ENCODE data around the gene FAM72A.
"Not testable (repeated sequence)": the region's sequence is repeated elsewhere in the genome, so short reads cannot be mapped to it uniquely, and the experiment has no call there.

The FAM72A gene

DNA sequence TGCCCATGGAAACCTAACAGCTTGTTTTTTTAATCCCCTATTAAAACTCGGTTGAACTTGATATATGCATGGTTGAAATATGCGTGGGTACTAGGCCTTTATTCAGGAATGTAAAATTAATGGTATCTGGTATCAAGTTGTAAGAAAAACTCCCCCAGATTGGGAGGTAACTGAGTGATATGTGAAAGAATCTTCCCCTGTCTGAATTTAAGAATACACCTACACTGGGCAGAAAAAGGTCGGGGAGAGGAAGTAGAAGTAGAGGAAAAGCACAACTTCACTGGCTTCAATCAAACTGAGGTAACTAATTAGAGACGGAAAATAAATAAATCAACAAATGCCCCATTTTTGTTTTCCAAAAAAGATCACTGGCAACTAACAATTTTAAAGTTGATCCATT lies 15.8 kb downstream of the FAM72A start:
- CTCF ChIA-PET; H3K27ac ChIP-seq (ENCODE audit: extremely low read depth, low read depth, low read length); POLR2A ChIA-PET; H3K9me3 ChIP-seq (ENCODE audit: control insufficient read depth, insufficient read depth, low read depth, low read length); H3K4me3 ChIP-seq (ENCODE audit: low read depth, low read length); H3K4me1 ChIP-seq (ENCODE audit: control insufficient read depth, insufficient read depth, low read length); H3K36me3 ChIP-seq (ENCODE audit: control insufficient read depth in 2 of 2, insufficient read depth in 1 of 2, low read length in 2 of 2): not testable (repeated sequence)
- peak; percentile 26; the same call in 1 of the 2 replicates for TF ChIP-seq EGR2 (tag by site-specific recombination; IDR thresholded peaks at IDR 0.05; ENCODE audit: low read depth)

DNA sequence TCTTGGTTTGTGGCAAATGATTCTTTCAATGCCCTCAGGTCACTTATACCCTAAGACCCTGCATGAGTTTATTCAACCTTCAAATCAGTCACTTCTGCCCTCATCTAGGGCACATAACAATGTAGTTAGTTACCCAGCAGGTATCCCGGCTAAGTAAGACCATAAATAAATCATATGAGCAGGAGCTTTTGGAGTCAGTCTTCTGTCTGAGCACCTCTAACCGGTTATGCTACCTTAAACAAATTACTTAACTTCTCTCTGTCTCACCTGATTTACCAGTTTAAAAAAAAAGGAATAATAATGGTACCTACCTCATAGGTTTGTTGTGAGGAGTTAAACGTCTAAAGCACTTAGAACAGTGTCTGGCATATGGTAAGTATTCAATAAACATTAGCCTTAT lies 16.9 kb downstream of the FAM72A start:
- POLR2A ChIA-PET; H3K4me1 ChIP-seq (ENCODE audit: control insufficient read depth, insufficient read depth, low read length); H3K4me3 ChIP-seq (ENCODE audit: low read depth, low read length); H3K36me3 ChIP-seq (ENCODE audit: control insufficient read depth in 2 of 2, insufficient read depth in 1 of 2, low read length in 2 of 2); H3K9me3 ChIP-seq (ENCODE audit: control insufficient read depth, insufficient read depth, low read depth, low read length); H3K27ac ChIP-seq (ENCODE audit: extremely low read depth, low read depth, low read length); CTCF ChIA-PET: not testable (repeated sequence)

DNA sequence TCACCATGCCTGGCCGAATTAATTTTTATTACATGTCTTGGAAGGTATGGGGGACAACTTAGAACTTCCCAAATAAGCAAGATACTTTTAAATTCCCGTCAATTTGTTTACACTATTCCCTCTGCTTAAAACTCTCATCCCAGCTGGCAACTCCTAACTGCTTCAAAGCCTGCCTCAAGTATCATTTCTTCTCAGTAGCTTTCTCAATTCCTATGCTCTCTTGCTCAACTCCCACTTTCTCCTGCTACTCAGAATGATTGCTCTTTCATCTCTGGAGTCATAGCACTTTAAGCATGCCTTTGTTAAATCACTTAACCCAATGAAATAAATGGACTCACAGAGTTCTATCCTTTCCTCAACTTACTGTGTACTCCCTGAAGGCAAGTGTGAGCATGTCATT lies 18.9 kb downstream of the FAM72A start:
- H3K36me3 ChIP-seq (ENCODE audit: control insufficient read depth in 2 of 2, insufficient read depth in 1 of 2, low read length in 2 of 2); H3K9me3 ChIP-seq (ENCODE audit: control insufficient read depth, insufficient read depth, low read depth, low read length); H3K4me1 ChIP-seq (ENCODE audit: control insufficient read depth, insufficient read depth, low read length); H3K27ac ChIP-seq (ENCODE audit: extremely low read depth, low read depth, low read length); CTCF ChIA-PET; H3K4me3 ChIP-seq (ENCODE audit: low read depth, low read length); POLR2A ChIA-PET: not testable (repeated sequence)

DNA sequence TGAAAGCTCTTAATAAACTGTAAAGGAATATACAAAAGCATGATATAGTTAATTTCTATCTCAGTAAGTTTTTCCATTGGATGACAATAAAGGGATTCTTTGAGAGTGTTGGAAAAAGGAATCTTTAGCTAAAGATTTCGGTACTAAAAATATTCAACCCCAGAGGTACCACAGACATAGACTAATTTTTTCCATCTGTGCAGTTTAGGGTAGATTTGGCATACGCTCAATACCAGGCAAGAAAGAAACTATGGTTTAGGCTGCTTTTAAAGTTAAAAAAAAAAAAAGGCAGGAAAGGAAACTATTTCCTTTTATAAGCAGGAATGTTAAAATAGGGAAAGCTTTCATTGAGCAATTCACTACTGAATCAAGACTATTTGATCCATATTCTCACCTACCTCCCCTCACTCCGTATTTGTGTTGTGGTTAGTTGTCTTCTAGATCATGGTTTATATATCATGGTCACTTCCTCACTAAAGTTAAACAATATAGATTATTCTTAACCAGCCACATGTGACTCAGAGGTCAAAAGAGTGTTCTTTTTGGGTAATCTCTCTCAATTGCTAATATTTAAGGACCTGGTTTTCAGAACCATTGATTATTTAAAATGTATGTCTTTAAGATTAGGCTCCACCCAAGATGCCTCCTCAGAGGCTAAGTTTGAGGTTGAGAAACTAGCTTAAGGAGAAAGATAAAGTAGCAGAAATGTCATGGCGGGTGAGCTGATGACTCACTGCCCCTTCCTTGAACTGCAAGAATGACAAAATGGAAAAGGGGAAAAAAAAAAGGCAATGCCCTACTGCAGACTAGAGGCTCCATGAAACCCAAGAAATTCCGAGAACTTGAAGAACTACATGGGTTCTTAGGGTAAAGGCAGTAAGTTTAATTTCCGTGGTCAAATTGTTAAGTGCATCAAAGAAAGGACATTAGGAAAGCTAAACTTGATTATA lies 20.0 kb downstream of the FAM72A start:
- H3K4me3 ChIP-seq (ENCODE audit: low read depth, low read length); H3K36me3 ChIP-seq (ENCODE audit: control insufficient read depth in 2 of 2, insufficient read depth in 1 of 2, low read length in 2 of 2); H3K4me1 ChIP-seq (ENCODE audit: control insufficient read depth, insufficient read depth, low read length); POLR2A ChIA-PET; CTCF ChIA-PET; H3K27ac ChIP-seq (ENCODE audit: extremely low read depth, low read depth, low read length); H3K9me3 ChIP-seq (ENCODE audit: control insufficient read depth, insufficient read depth, low read depth, low read length): not testable (repeated sequence)

DNA sequence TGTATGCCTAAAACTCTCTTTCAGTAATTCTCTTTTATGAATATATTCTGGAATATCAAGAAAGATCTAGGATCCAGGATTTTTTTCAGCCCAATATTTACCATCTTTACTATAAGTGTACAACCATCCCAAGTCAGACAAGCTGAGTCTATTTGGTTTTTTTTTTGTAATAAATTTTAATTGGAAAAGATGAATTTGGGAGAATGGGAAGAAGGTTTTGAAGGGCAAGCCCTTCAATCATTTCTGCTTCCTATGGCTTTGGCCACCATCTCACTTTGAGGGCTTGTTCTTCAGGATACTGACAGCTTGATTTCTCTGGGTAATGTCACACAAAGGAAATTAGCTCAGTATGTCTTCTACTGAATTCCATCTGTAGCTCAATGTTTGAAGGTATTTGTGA lies 23.0 kb downstream of the FAM72A start:
- H3K4me1 ChIP-seq (ENCODE audit: control insufficient read depth, insufficient read depth, low read length); H3K27ac ChIP-seq (ENCODE audit: extremely low read depth, low read depth, low read length); H3K36me3 ChIP-seq (ENCODE audit: control insufficient read depth in 2 of 2, insufficient read depth in 1 of 2, low read length in 2 of 2); H3K4me3 ChIP-seq (ENCODE audit: low read depth, low read length); CTCF ChIA-PET; POLR2A ChIA-PET; H3K9me3 ChIP-seq (ENCODE audit: control insufficient read depth, insufficient read depth, low read depth, low read length): not testable (repeated sequence)

DNA sequence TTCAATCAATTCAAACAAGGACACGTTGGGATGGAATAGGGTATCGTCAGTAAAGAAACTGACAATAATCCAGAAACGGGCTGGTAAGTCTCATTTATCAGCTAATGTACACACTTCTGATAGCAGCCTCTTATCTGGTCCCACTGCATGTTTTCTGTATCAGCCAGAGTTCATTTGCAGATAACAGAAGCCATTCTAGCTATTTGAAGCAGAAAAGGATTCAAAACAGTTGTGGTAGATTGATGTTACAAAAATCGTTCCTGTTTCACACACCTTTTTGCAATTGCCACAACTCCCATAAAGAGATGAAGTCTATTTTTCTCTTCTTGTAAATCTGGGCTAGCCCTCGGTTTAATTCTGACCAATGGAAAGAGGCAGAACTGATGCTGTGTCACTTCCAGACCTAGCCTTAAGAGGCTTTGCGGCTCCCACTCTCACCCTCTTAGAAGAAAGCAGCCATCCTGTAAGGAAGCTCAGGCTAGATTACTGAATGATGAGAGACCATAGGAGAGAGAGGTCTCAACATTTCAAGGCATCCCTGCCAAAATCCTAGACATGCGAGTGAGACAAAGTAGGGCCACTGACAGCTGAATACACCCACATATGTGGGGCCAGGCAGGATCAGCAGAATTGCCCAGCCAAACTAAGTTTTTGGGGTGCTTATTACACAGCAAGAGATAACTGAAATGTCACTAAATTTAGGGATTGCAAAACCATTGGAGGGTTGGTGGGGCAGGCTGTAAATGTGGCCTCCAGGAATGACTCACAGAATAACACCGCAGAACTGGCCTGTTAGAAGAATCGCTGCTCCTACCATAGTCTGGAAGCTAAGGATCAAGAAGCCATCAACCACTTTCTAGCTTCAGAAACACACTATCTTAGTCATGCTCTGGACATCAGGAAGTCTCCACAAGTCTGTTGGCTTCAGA lies 24.3 kb downstream of the FAM72A start:
- H3K4me1 ChIP-seq (ENCODE audit: control insufficient read depth, insufficient read depth, low read length); CTCF ChIA-PET; H3K27ac ChIP-seq (ENCODE audit: extremely low read depth, low read depth, low read length); H3K36me3 ChIP-seq (ENCODE audit: control insufficient read depth in 2 of 2, insufficient read depth in 1 of 2, low read length in 2 of 2); H3K4me3 ChIP-seq (ENCODE audit: low read depth, low read length); H3K9me3 ChIP-seq (ENCODE audit: control insufficient read depth, insufficient read depth, low read depth, low read length); POLR2A ChIA-PET: not testable (repeated sequence)

DNA sequence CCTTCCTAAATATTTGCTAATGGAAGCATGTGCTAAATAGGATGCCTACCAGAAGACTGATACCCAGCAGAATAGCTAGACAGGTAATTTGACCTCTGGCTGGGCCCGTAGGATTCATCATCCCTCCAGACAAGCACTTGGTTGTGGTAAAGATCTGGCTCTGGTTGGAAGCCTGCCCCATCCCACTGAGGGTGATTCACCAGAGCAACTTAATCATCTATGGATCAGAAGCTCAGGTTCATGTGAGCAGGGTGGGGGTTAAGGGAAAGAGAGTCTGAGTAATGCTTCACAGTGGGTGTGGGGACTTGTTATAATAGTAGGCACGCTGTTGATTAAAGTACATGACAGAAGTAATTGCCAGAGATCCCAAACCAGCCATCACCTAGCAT lies 26.5 kb downstream of the FAM72A start:
- H3K4me3 ChIP-seq (ENCODE audit: low read depth, low read length); H3K27ac ChIP-seq (ENCODE audit: extremely low read depth, low read depth, low read length); CTCF ChIA-PET; H3K4me1 ChIP-seq (ENCODE audit: control insufficient read depth, insufficient read depth, low read length); H3K9me3 ChIP-seq (ENCODE audit: control insufficient read depth, insufficient read depth, low read depth, low read length); POLR2A ChIA-PET; H3K36me3 ChIP-seq (ENCODE audit: control insufficient read depth in 2 of 2, insufficient read depth in 1 of 2, low read length in 2 of 2): not testable (repeated sequence)

DNA sequence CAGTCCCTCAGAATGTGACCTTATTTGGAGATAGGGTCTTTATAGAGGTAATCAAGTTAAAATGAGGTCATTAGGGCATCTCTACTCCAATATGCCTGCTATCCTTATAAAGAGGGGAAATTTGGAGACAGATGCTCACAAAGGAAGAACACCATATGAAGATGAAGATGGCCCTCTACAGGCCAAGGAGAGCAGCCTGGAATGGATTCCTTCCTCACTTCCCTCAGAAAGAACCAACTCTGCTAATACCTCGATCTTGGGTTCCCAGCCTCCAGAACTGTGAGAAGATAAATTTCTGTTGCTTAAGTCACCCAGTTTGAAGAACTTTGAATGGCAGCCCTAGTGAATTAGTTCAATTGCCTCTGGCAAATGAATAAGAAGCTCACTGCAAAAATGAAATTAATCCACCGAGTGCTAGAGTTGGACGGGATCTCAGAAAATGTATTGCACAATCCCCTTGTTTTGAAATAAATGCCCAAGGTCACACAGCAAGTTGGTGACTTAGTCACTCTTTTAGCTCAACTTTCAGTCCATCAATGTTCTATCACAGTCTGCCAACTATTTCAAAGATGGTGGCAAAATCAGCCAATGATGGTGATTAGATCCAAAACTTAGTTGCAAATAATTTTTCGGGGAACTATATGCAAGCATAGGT lies 27.1 kb downstream of the FAM72A start:
- H3K9me3 ChIP-seq (ENCODE audit: control insufficient read depth, insufficient read depth, low read depth, low read length); CTCF ChIA-PET; H3K27ac ChIP-seq (ENCODE audit: extremely low read depth, low read depth, low read length); H3K4me1 ChIP-seq (ENCODE audit: control insufficient read depth, insufficient read depth, low read length); POLR2A ChIA-PET; H3K4me3 ChIP-seq (ENCODE audit: low read depth, low read length); H3K36me3 ChIP-seq (ENCODE audit: control insufficient read depth in 2 of 2, insufficient read depth in 1 of 2, low read length in 2 of 2): not testable (repeated sequence)

All from HEK293 (cell line).